ENCODE data around the gene DOK7.
A peak's percentile ranks its signal among the peaks of the same experiment; 100 is the strongest.
"Not testable (repeated sequence)": the region's sequence is repeated elsewhere in the genome, so short reads cannot be mapped to it uniquely, and the experiment has no call there.

The DOK7 gene

GRCh38 chr4:3511187-3511586 is 48.1 kb downstream of the DOK7 start:
- no peak overlapping the region for H3K4me3 ChIP-seq (replicated peaks; ENCODE audit: low read depth, low read length)
- no peak for TF ChIP-seq CTCF (IDR thresholded peaks at IDR 0.05; ENCODE audit: low read length, missing control alignments)
- DNase-seq (ENCODE audit: low read depth) = no peak

DNA sequence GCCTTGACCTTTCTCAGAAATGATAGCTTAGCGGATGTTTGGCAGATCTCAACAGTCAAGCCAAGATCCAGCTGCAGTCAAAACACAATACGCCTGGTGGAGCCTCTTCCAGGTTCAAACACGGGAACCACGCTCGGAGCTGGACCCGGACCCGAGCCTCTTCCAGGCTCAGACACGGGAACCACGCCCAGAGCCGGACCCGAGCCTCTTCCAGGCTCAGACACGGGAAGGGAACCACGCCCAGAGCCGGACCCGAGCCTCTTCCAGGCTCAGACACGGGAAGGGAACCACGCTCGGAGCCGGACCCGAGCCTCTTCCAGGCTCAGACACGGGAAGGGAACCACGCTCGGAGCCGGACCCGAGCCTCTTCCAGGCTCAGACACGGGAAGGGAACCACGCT is 48.5 kb downstream of the DOK7 start:
- not testable (repeated sequence) for H3K4me3 ChIP-seq (replicated peaks; ENCODE audit: low read depth, low read length); DNase-seq (ENCODE audit: low read depth)

DNA sequence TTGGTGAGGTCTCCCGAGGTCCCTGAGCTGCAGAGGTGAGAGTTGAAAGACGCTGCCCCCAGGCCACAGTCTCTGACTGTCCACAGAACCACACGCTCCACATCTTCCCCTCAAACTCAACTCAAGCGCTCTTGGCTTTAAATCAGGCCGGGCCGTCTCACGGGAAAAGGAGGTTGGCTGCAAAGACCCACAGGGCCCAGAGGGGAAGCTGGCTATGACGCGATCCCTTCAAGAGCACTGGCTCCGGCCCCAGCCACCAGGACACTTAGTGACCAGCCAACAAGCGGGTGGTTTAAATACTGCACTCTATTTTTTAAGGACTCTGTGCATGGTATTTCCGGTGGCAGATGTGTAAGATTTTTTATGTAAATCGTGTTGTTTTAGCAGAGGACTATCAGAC is 49.2 kb downstream of the DOK7 start:
- TF ChIP-seq CTCF (IDR thresholded peaks at IDR 0.05; ENCODE audit: low read length, missing control alignments) = no peak
- DNase-seq (ENCODE audit: low read depth) = no peak
- H3K4me3 ChIP-seq (replicated peaks; ENCODE audit: low read depth, low read length) = no peak overlapping the region

DNA sequence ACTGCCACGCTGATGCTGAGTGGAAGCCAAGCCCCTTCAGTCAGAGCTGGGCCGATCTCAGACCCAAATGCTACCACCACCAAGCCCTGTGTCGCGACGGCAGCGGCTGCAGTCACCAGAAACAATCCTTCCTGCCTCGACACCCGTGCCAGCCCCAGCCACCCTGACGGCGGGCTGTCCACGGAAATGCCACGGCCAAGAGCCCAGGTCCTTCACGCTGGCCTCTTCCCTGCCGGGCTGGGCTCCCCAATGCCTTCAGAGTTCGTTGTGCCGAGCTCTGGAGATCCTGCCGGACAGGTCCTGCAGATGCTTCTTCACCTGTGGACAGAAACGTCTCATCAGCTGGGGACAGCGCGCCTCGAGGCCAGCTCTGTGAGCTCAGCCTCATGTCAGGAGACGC is 49.6 kb downstream of the DOK7 start:
- no peak overlapping the region for H3K4me3 ChIP-seq (replicated peaks; ENCODE audit: low read depth, low read length)
- no peak for TF ChIP-seq CTCF (IDR thresholded peaks at IDR 0.05; ENCODE audit: low read length, missing control alignments)
- DNase-seq (ENCODE audit: low read depth) = no peak

GRCh38 chr4:3513807-3514206 is 50.7 kb downstream of the DOK7 start:
- no peak for DNase-seq (ENCODE audit: low read depth)
- TF ChIP-seq CTCF (IDR thresholded peaks at IDR 0.05; ENCODE audit: low read length, missing control alignments) = no peak
- H3K4me3 ChIP-seq (replicated peaks; ENCODE audit: low read depth, low read length) = no peak overlapping the region

- H3K4me3 ChIP-seq (replicated peaks; ENCODE audit: low read depth, low read length) = no peak overlapping the region
- no peak for TF ChIP-seq CTCF (IDR thresholded peaks at IDR 0.05; ENCODE audit: low read length, missing control alignments)
Observed at GRCh38 chr4:3514221-3514780, 51.2 kb downstream of the DOK7 start.

DNA sequence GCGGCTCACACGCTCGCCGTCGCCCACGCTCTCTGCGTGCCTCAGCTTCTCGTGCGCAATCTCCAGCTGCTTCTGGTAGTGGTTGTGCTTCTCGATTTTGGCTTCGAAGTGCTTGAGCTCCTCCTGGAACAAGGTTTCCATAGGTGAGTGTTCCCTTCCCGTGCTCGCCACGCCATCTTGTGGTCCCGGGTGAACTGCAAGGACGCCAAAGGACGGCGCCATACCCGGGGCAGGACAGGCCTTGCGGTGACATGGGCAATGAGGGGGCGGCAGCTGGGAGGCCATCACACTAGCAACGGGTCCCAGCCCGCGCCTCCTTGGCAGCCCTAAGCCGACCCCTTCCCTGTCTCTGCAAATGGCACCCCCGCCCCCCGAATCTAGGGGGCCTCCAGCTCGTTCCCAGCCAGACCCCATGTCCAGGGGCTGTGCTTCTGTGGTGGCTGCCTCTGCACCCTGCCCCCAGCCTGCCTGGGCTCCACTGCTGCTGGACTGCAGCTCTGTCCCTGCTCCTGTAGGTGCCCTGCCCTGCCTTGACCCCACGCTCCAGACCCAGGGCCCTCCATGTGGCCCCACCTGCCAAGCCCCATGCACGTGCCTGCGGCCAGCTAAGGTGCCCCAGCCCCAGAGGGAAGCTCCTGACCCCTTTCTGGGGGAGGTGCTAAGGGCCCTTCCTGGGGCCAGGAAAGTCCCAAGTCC is 51.8 kb downstream of the DOK7 start:
- DNase-seq (ENCODE audit: low read depth) = no peak
- peak; percentile 23 for TF ChIP-seq CTCF (IDR thresholded peaks at IDR 0.05; ENCODE audit: low read length, missing control alignments)
- no peak overlapping the region for H3K4me3 ChIP-seq (replicated peaks; ENCODE audit: low read depth, low read length)

More at GRCh38 chr4:3514221-3514780, 51.2 kb downstream of the DOK7 start:
- DNase-seq (ENCODE audit: low read depth) = no peak
